Mammary epithelial cell (primary cell): ENCODE measurements around the gene CDV3.

Experiments used
- EZH2 ChIP-seq: IDR thresholded peaks from 2 replicates; pipeline ENCODE4 v1.6.1; 2012; ENCODE audit warnings: low read length, inconsistent platforms, borderline replicate concordance
- TF ChIP-seq, protein P1 (sequence below), 2 donors: IDR thresholded peaks in 1 of 2; conservative IDR thresholded peaks in 1 of 2; 2 replicates each; pipeline ENCODE4 v1.5.1; 2011 to 2012; ENCODE audit warnings: inconsistent platforms in 2 of 2, low read length in 2 of 2, mild to moderate bottlenecking in 2 of 2, control low read depth in 1 of 2, low read depth in 1 of 2; ENCODE audit not compliant: insufficient read depth in 1 of 2; ENCODE audit errors: extremely low read depth in 1 of 2

DNA sequence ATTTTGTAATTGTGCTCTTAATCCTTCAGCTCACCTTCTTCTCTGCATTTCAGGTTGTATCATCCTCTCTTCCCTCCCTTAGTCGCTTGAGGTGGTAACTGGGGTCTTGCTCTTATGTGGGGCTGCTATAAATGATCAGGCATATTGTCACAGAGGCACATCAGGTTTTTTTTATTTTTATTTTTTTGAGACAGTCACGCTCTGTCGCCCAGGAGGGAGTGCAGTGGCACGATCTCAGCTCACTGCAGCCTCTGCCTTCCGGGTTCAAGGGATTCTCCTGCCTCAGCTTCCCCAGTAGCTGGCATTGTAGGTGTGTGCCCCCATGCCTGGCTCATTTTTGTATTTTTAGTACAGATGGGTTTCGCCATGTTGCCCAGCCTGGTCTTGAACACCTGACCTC, 9.9 kb downstream of the CDV3 start:
- TF ChIP-seq, protein P1, sequence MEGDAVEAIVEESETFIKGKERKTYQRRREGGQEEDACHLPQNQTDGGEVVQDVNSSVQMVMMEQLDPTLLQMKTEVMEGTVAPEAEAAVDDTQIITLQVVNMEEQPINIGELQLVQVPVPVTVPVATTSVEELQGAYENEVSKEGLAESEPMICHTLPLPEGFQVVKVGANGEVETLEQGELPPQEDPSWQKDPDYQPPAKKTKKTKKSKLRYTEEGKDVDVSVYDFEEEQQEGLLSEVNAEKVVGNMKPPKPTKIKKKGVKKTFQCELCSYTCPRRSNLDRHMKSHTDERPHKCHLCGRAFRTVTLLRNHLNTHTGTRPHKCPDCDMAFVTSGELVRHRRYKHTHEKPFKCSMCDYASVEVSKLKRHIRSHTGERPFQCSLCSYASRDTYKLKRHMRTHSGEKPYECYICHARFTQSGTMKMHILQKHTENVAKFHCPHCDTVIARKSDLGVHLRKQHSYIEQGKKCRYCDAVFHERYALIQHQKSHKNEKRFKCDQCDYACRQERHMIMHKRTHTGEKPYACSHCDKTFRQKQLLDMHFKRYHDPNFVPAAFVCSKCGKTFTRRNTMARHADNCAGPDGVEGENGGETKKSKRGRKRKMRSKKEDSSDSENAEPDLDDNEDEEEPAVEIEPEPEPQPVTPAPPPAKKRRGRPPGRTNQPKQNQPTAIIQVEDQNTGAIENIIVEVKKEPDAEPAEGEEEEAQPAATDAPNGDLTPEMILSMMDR (conservative IDR thresholded peaks at IDR 0.05 in 1 of 2, IDR thresholded peaks at IDR 0.05 in 1 of 2; ENCODE audit: extremely low read depth in 1 of 2, insufficient read depth in 1 of 2, low read depth in 1 of 2, low read length in 2 of 2), result no peak
- no peak for TF ChIP-seq EZH2
